Psoas muscle (tissue), 8 donors: Measurements from ENCODE around the gene NFATC1. TPM values are rescaled to one million over a fixed set of nuclear protein-coding genes. Genes with fewer than 3 reads are reported as not detected.

Source experiments
- ATAC-seq, 4 donors: fragments of 200-7000 bp; cut with Tn5 transposase; one replicate each; pipeline ENCODE4 v1.9.1; 2020; ENCODE audit warnings: moderate library complexity in 3 of 4, mild to moderate bottlenecking in 2 of 4
- DNase-seq, 2 donors: peaks; one replicate each; pipeline ENCODE4 v3.0.0-alpha.2; 2020
- H3K27ac ChIP-seq: fragments of 200-600 bp; one replicate; pipeline ENCODE4 v1.8.0; 2022
- H3K27me3 ChIP-seq, 3 donors: fragments of 200-600 bp in 1 of 3; one replicate each; pipeline versions ENCODE4 v1.6.1 to v1.8.0; 2013 to 2022; ENCODE audit warnings: low read length in 2 of 3, mild to moderate bottlenecking in 2 of 3, moderate library complexity in 1 of 3; ENCODE audit not compliant: insufficient read depth in 3 of 3
- H3K36me3 ChIP-seq, 2 donors: fragments of 200-600 bp in 1 of 2; one replicate each; pipeline versions ENCODE4 v1.6.1 to v1.8.0; 2013 to 2022; ENCODE audit warnings: low read depth in 1 of 2, mild to moderate bottlenecking in 1 of 2, moderate library complexity in 1 of 2; ENCODE audit not compliant: insufficient read depth in 1 of 2
- H3K4me1 ChIP-seq: fragments of 200-600 bp; one replicate; pipeline ENCODE4 v1.8.0; 2022
- H3K4me3 ChIP-seq: fragments of 200-600 bp; one replicate; pipeline ENCODE4 v1.8.0; 2022; ENCODE audit warnings: mild to moderate bottlenecking
- H3K9me3 ChIP-seq: fragments of 200-600 bp; one replicate; pipeline ENCODE4 v1.8.0; 2022
- CTCF ChIP-seq: fragments of 200-600 bp; IDR thresholded peaks from one replicate; pipeline ENCODE4 v1.8.0; 2022; ENCODE audit warnings: antibody characterized with exemption
- WGBS, 3 donors: extraction: QIAGEN DNeasy Blood & Tissue Kit; methylation state at CpG; one replicate each; pipeline versions ENCODE4 v1.1.6 to v1.1.7; 2013; 5-methylcytosine and 5-hydroxymethylcytosine counted together
- intact Hi-C, 2 donors: fragments of 100-400 bp; cut with DNase I; formaldehyde crosslinking; loops; one replicate each; pipeline versions ENCODE4 v1.11.0 to v1.14.2; 2022
- polyA plus RNA-seq, 3 donors: library from polyadenylated mRNA; stranded (reverse); fragments of 200-250 nt; gene quantifications; one replicate each; pipeline ENCODE4 v1.2.3, GENCODE V29; 2013
- total RNA-seq, 4 donors: library from RNA; stranded (reverse); fragmentation: NEBNext Ultra II Directional in 2 of 4; extraction: Animal tissue kit (Norgen Biotek cat#: 25700) in 2 of 4; gene quantifications; one replicate each; pipeline versions ENCODE4 v1.2.1 to v1.2.4, GENCODE V29; 2021 to 2023
- donor health status: healthy with polysubstance abuse.
- donor health status: DM: no; HTN: no; CAD: no; lungs with moderate emphysema.
- donor health status: Bipolar disorder and iron deficiency.
- donor health status: healthy.
- donor health status: DM: yes; HTN: yes; CAD: no.
- donor health status: DM: no; HTN: no; CAD: no.
- donor health status: DM: no; HTN: no; CAD: no.
- donor health status: DM: yes; HTN: yes; CAD: no.

The NFATC1 gene
- total and polyA plus RNA-seq, 7 donors = 3.0 to 28.7 (median 21.0) TPM

GRCh38 chr18:79450289-79451080, 54.8 kb downstream of the NFATC1 start:
- peaks cover 8% of the 10 kb centered on the region for H3K4me1 ChIP-seq
- H3K27ac ChIP-seq = no peak overlapping the region
- no peak for TF ChIP-seq CTCF
- WGBS, 3 donors = 83 to 89% (median 83%) methylated on average over 26 to 28 of the region's 28 CpGs
- ATAC-seq = no peak
- intact Hi-C loops = no loop called here
- no peak for DNase-seq
- no peak overlapping the region for H3K4me3 ChIP-seq
- peaks cover 0 to 64% of the 10 kb centered on the region in 2 donors for H3K36me3 ChIP-seq
- H3K27me3 ChIP-seq = no peaks in the 10 kb centered on the region
- no peaks in the 10 kb centered on the region for H3K9me3 ChIP-seq

DNA sequence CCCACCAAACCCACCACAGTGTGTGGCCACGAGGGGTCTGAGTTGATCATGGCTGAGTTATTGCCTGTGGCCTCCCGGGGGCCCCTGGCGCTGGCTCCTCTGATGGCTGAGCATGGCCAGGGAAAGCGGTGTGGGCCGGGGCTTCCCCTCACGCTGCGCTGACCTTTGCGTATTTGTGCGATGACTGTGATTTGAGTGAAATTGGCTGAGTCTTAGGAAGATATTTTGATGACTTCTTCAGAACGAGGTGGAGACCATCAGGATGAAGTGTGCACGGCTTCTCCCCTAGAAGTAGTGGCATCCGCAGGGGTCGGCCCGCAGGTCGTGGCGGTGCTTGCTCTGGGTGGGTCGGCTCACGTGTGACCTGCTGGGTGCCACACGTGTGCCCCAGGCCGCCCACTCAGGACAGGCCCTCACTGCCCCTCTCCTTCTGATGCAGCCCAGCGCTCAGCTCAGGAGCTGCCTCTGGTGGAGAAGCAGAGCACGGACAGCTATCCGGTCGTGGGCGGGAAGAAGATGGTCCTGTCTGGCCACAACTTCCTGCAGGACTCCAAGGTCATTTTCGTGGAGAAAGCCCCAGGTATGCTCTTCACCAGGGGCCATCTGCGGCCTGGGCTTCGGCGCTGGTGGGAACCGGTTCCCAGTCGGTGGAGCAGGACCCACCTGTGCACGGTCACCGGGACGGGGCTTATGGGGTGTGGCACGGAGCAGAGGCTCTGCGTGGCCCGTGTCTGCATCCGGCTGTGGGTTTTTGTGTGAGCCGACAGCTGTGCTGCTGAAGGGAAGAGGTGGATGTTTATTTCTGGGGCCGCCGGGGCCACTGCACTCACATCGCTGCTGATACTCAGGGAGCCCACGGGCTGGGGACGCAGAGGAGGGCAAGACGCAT, 55.8 kb downstream of the NFATC1 start:
- Histone ChIP-seq H3K4me1 (peaks cover under 1% of the 10 kb centered on the region), H3K9me3 (no peaks in the 10 kb centered on the region), H3K36me3 (peaks cover 0 to 73% of the 10 kb centered on the region in 2 donors), H3K4me3 (no peak overlapping the region), H3K27me3 (no peaks in the 10 kb centered on the region), H3K27ac (no peak overlapping the region)
- 92% methylated on average over 45 of the region's 45 CpGs for WGBS, 3 donors
- no peak for TF ChIP-seq CTCF
- ATAC-seq (no peak), DNase-seq (no peak)
- intact Hi-C loops = no loop called here

GRCh38 chr18:79452190-79452990, 56.7 kb downstream of the NFATC1 start:
- no peak for TF ChIP-seq CTCF
- H3K27me3 ChIP-seq = no peaks in the 10 kb centered on the region
- H3K36me3 ChIP-seq = peaks cover 0 to 80% of the 10 kb centered on the region in 2 donors
- intact Hi-C loops = no loop called here
- no peak overlapping the region for H3K4me3 ChIP-seq
- 91% methylated on average over 25 to 26 of the region's 26 CpGs for WGBS, 3 donors
- H3K9me3 ChIP-seq = no peaks in the 10 kb centered on the region
- H3K4me1 ChIP-seq = no peaks in the 10 kb centered on the region
- H3K27ac ChIP-seq = no peak overlapping the region
- DNase-seq = no peak
- ATAC-seq = no peak

DNA sequence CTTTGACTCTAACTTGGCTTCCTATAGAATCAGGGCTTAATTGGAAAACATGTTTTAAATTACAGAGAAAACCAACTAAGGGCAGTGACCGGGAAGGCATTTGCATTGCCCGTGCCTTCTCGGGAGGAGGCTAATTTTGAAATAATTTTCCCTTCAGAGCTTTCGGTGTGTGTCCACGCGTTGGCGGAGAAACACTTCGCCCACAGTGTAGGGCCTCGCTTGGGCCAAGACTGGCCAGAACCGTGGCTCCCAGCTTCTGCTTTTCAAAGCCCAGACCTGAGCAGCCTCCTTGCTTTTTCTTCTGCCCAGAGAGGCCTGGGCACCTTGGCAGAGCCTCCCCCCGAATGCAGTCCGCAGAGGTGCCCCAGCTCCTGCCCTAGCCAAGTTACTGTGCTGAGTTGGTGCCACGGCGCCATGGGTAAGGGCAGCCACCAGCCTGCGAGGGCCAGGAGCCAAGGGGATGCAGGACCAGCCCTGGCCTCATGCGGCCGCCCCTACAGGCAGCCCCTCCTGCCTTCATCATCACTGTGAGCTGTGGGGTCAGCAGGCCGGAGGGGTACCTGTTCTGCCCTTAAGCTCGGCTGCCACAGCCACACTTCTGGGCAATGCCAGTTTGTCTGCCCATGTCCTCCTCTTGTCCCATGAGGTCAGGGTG, 57.4 kb downstream of the NFATC1 start:
- peaks cover 0 to 80% of the 10 kb centered on the region in 2 donors for H3K36me3 ChIP-seq
- no peaks in the 10 kb centered on the region for H3K9me3 ChIP-seq
- H3K27ac ChIP-seq = no peak overlapping the region
- no peak for TF ChIP-seq CTCF
- no peaks in the 10 kb centered on the region for H3K27me3 ChIP-seq
- intact Hi-C loops = no loop called here
- no peak for DNase-seq
- no peak overlapping the region for H3K4me3 ChIP-seq
- H3K4me1 ChIP-seq = no peaks in the 10 kb centered on the region
- ATAC-seq = no peak
- WGBS, 3 donors = 88 to 95% (median 91%) methylated on average over 17 to 19 of the region's 19 CpGs
